ENCODE results near the gene CCDC127.
"Not testable (repeated sequence)": the region's sequence is repeated elsewhere in the genome, so short reads cannot be mapped to it uniquely, and the experiment has no call there.

DNA sequence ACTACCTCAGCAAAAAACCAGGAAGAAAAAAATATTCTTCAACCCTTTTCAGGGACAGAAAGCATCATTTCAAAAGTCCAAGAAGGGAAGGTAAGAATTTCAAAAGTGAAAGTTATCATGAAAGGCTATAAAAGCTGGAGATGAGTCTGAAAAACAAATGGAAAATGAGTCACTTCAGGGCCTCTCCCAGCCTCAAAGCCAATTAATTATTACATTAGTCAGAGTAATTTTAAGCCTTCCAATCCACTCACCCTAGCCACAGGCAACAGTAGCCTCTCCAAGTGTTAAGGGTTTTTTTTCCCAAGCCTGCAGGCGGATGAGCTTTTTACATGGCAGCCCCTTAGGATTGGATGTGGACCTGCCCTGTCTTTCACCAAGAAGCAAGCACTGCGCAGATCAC, 2.7 kb downstream of the CCDC127 start:
- TF ChIP-seq, protein P1, sequence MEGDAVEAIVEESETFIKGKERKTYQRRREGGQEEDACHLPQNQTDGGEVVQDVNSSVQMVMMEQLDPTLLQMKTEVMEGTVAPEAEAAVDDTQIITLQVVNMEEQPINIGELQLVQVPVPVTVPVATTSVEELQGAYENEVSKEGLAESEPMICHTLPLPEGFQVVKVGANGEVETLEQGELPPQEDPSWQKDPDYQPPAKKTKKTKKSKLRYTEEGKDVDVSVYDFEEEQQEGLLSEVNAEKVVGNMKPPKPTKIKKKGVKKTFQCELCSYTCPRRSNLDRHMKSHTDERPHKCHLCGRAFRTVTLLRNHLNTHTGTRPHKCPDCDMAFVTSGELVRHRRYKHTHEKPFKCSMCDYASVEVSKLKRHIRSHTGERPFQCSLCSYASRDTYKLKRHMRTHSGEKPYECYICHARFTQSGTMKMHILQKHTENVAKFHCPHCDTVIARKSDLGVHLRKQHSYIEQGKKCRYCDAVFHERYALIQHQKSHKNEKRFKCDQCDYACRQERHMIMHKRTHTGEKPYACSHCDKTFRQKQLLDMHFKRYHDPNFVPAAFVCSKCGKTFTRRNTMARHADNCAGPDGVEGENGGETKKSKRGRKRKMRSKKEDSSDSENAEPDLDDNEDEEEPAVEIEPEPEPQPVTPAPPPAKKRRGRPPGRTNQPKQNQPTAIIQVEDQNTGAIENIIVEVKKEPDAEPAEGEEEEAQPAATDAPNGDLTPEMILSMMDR (IDR thresholded peaks at IDR 0.05), result not testable (repeated sequence)
- not testable (repeated sequence) for TF ChIP-seq POLR2A (IDR thresholded peaks at IDR 0.05)
